Left lung (tissue), 10 donors: ENCODE measurements around the gene EEF2K. TPM values are rescaled to one million over a fixed set of nuclear protein-coding genes. Genes with fewer than 3 reads are reported as not detected.

Experiments used
- ATAC-seq: fragments of 200-7000 bp; cut with Tn5 transposase; one replicate; pipeline ENCODE4 v1.9.1; 2020; ENCODE audit warnings: moderate library complexity
- DNase-seq, 4 donors: peaks; one replicate each; pipeline ENCODE4 v3.0.0-alpha.2; 2013 to 2020
- H3K27ac ChIP-seq, 2 donors: fragments of 200-600 bp; sonication (generic) in 1 of 2; one replicate each; pipeline versions ENCODE4 v1.5.0 to v1.8.0; 2020 to 2021
- H3K27me3 ChIP-seq, 2 donors: fragments of 200-600 bp; sonication (generic) in 1 of 2; one replicate each; pipeline versions ENCODE4 v1.5.0 to v1.8.0; 2020 to 2021
- H3K36me3 ChIP-seq, 2 donors: fragments of 200-600 bp; sonication (generic) in 1 of 2; one replicate each; pipeline versions ENCODE4 v1.5.0 to v1.8.0; 2020 to 2021
- H3K4me1 ChIP-seq, 2 donors: fragments of 200-600 bp; one replicate each; pipeline ENCODE4 v1.8.0; 2021
- H3K4me3 ChIP-seq, 2 donors: fragments of 200-600 bp; sonication (generic) in 1 of 2; one replicate each; pipeline versions ENCODE4 v1.5.0 to v1.8.0; 2020 to 2021; ENCODE audit warnings: mild to moderate bottlenecking in 1 of 2
- H3K9me3 ChIP-seq, 2 donors: fragments of 200-600 bp; sonication (generic) in 1 of 2; one replicate each; pipeline versions ENCODE4 v1.5.0 to v1.8.0; 2020 to 2021
- intact Hi-C, 2 donors: fragments of 100-400 bp; cut with DNase I; formaldehyde crosslinking; loops; one replicate each; pipeline versions ENCODE4 v1.11.2 to v1.14.2; 2022
- polyA plus RNA-seq, 6 donors: library from polyadenylated mRNA; unstranded; fragments of 120-200 nt; gene quantifications; one replicate each; pipeline ENCODE4 v1.2.1, GENCODE V29; 2013; ENCODE audit not compliant: insufficient read length in 6 of 6
- total RNA-seq, 2 donors: library from RNA; stranded (reverse); fragmentation: NEBNext Ultra II Directional; extraction: Animal tissue kit (Norgen Biotek cat#: 25700); gene quantifications; one replicate each; pipeline ENCODE4 v1.2.1, GENCODE V29; 2021
- TF ChIP-seq, protein P1 (sequence below), 2 donors: fragments of 200-600 bp; sonication (generic) in 1 of 2; IDR thresholded peaks; one replicate each; pipeline versions ENCODE4 v1.5.0 to v1.8.0; 2021; ENCODE audit warnings: antibody characterized with exemption in 2 of 2
- donor health status: DM: no; HTN: yes; CAD: no.
- donor health status: DM: no; HTN: no; CAD: no.

Gene EEF2K
- total and polyA plus RNA-seq, 8 donors: 21.2 to 32.8 (median 23.7) TPM

DNA sequence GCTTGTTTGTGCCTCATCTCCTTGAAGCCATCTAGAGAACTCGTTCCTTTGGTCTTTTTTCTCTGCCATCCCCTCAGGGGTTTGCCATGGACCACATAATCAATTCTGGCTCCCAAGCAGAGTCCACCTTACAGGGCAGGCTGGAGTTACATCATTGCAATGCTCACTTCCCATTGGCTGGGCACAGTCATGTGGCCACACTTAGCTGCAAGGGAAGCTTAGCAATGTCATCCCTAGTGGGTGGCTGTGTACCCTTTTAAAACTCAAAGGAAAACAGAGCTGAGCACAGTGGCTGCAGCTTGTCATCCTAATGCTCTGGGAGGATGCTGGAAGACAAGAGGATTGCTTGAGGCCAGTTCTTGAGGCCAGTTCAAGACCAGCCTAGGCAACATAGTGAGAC, 49.3 kb downstream of the EEF2K start:
- DNase-seq (no peak), ATAC-seq (no peak)
- H3K27me3 ChIP-seq: no peaks in the 10 kb centered on the region
- peaks cover 0 to 11% of the 10 kb centered on the region in 2 donors for H3K9me3 ChIP-seq
- H3K4me1 ChIP-seq: no peaks in the 10 kb centered on the region
- no peak overlapping the region for H3K27ac ChIP-seq
- intact Hi-C loops: no loop called here
- H3K36me3 ChIP-seq: peaks cover 0 to 93% of the 10 kb centered on the region in 2 donors
- H3K4me3 ChIP-seq: no peak overlapping the region
- TF ChIP-seq, protein P1, sequence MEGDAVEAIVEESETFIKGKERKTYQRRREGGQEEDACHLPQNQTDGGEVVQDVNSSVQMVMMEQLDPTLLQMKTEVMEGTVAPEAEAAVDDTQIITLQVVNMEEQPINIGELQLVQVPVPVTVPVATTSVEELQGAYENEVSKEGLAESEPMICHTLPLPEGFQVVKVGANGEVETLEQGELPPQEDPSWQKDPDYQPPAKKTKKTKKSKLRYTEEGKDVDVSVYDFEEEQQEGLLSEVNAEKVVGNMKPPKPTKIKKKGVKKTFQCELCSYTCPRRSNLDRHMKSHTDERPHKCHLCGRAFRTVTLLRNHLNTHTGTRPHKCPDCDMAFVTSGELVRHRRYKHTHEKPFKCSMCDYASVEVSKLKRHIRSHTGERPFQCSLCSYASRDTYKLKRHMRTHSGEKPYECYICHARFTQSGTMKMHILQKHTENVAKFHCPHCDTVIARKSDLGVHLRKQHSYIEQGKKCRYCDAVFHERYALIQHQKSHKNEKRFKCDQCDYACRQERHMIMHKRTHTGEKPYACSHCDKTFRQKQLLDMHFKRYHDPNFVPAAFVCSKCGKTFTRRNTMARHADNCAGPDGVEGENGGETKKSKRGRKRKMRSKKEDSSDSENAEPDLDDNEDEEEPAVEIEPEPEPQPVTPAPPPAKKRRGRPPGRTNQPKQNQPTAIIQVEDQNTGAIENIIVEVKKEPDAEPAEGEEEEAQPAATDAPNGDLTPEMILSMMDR (IDR thresholded peaks at IDR 0.05): no peak

DNA sequence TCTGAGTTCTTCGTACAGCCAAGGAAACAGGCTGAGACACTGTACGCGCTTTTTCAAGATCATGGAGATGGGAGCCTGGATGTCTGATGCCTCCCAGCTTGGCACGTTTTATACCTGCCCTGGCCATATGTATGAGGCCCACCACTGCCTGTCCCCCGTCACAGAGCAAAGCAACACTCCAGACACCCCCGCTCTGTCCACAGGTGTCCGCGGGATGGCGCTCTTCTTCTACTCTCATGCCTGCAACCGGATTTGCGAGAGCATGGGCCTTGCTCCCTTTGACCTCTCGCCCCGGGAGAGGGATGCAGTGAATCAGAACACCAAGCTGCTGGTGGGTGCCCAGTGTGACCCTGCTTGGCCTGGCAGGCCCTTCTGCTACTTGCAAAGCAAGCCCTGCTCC, 51.4 kb downstream of the EEF2K start:
- intact Hi-C loops: no loop called here
- H3K9me3 ChIP-seq: peaks cover 0 to 11% of the 10 kb centered on the region in 2 donors
- H3K36me3 ChIP-seq: peaks cover 0 to 96% of the 10 kb centered on the region in 2 donors
- ATAC-seq (no peak), DNase-seq (no peak)
- no peak overlapping the region for H3K27ac ChIP-seq
- H3K4me3 ChIP-seq: no peak overlapping the region
- H3K4me1 ChIP-seq: no peaks in the 10 kb centered on the region
- TF ChIP-seq, protein P1 (IDR thresholded peaks at IDR 0.05): no peak
- H3K27me3 ChIP-seq: no peaks in the 10 kb centered on the region

DNA sequence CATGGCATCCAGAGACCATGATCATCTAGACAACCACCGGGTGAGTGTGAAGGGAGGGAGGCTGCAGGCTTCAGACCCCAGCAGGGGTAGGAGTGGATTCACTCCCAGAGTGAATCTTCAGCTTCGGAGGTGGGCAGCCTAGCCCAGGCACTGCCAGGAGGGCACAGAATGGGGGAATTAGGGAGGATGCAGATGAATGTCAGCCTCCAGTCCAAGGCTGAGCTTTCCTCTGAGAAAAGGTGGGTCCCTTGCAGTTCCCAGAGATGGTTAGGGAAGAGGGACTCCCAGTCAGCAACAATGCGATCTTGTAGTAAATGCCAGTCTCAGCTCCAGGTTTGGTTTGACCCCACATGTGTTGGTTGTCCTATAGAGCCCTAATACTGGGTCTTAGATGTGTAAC, 54.4 kb downstream of the EEF2K start:
- H3K27me3 ChIP-seq: no peaks in the 10 kb centered on the region
- TF ChIP-seq, protein P1 (IDR thresholded peaks at IDR 0.05): no peak
- H3K27ac ChIP-seq: no peak overlapping the region
- peaks cover 0 to 3% of the 10 kb centered on the region in 2 donors for H3K9me3 ChIP-seq
- intact Hi-C loops: no loop called here
- DNase-seq: no peak
- peaks cover 0 to 96% of the 10 kb centered on the region in 2 donors for H3K36me3 ChIP-seq
- no peaks in the 10 kb centered on the region for H3K4me1 ChIP-seq
- ATAC-seq: no peak
- no peak overlapping the region for H3K4me3 ChIP-seq

DNA sequence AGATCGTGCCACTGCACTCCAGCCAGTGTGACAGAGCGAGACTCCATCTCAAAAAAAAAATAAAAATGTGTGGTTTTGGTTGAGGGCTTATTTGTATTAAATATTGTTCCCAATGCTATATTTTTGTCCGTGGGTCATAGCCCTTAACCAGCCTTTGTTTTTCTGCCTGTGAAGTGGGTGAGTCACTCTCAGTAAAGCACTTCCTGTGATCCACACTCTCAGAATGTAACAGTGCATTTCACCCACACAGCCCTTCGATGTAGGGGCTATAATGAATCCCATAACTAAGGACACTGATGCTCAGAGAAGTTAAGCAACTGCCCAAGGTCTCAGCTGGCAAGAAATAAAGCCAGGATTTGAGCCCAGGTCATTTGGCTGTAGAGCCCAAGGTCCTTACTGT, 56.4 kb downstream of the EEF2K start:
- intact Hi-C loops: no loop called here
- Histone ChIP-seq H3K9me3 (no peaks in the 10 kb centered on the region), H3K27me3 (no peaks in the 10 kb centered on the region), H3K4me3 (no peak overlapping the region), H3K27ac (no peak overlapping the region), H3K4me1 (no peaks in the 10 kb centered on the region), H3K36me3 (peaks cover 0 to 96% of the 10 kb centered on the region in 2 donors)
- ATAC-seq (no peak), DNase-seq (no peak)
- TF ChIP-seq, protein P1 (IDR thresholded peaks at IDR 0.05): no peak

DNA sequence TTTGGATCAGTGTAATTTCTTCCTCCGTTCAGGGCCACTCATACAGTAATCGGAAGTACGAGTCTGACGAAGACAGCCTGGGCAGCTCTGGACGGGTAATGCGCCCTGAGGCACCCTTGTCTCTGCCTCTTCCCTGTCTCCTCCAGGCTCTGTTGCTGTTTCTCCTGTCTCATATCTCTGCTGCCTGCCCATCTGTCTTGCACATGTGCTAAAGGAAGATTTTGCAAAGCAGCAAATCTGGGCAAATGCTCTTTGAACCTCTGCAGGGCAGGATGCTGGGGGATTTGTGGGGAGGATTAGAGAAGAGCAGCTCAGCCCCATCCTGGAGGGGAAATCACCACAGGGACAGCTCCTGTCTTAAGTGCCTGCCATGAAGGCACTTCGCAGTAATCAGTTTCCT, 58.7 kb downstream of the EEF2K start:
- H3K9me3 ChIP-seq: no peaks in the 10 kb centered on the region
- TF ChIP-seq, protein P1 (IDR thresholded peaks at IDR 0.05): no peak
- DNase-seq (no peak), ATAC-seq (no peak)
- H3K27ac ChIP-seq: no peak overlapping the region
- H3K36me3 ChIP-seq: peaks cover 0 to 97% of the 10 kb centered on the region in 2 donors
- H3K4me1 ChIP-seq: no peaks in the 10 kb centered on the region
- intact Hi-C loops: no loop called here
- no peak overlapping the region for H3K4me3 ChIP-seq
- no peaks in the 10 kb centered on the region for H3K27me3 ChIP-seq
